ENCODE results near the gene NUP93. TPM values are rescaled to one million over a fixed set of nuclear protein-coding genes. Genes with fewer than 3 reads are reported as not detected.

Gene NUP93
- polyA plus RNA-seq, 1 donor from 2014 or later: 237 TPM

DNA sequence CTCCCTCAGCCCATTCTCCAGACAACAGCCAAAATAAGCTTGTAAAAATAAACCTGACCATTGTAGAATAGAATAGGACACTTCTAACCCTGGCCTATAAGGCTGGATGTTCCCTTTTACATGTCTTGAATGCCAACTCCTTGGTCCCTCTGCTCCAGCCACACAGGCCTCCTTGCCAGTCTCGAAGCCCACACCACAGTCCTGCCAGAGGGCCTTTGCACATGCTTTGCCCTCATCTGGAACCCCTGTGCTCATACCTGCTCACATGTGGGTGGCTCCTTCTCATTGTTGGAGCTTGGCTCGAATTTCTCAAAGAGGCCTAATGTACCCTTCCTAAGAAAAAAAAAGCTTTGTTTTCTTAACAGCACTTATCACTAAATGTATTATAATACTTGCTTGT lies 129.7 kb downstream of the NUP93 start:
- no peak overlapping the region for H2AFZ ChIP-seq (ENCODE audit: low read depth, low read length)
- TF ChIP-seq, protein P1, sequence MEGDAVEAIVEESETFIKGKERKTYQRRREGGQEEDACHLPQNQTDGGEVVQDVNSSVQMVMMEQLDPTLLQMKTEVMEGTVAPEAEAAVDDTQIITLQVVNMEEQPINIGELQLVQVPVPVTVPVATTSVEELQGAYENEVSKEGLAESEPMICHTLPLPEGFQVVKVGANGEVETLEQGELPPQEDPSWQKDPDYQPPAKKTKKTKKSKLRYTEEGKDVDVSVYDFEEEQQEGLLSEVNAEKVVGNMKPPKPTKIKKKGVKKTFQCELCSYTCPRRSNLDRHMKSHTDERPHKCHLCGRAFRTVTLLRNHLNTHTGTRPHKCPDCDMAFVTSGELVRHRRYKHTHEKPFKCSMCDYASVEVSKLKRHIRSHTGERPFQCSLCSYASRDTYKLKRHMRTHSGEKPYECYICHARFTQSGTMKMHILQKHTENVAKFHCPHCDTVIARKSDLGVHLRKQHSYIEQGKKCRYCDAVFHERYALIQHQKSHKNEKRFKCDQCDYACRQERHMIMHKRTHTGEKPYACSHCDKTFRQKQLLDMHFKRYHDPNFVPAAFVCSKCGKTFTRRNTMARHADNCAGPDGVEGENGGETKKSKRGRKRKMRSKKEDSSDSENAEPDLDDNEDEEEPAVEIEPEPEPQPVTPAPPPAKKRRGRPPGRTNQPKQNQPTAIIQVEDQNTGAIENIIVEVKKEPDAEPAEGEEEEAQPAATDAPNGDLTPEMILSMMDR (IDR thresholded peaks at IDR 0.05; ENCODE audit: poor library complexity, severe bottlenecking): no peak
- TF ChIP-seq RAD21 (conservative IDR thresholded peaks at IDR 0.05): no peak
- no peak for TF ChIP-seq REST (IDR thresholded peaks at IDR 0.05; ENCODE audit: borderline replicate concordance)
- TF ChIP-seq SMC3 (conservative IDR thresholded peaks at IDR 0.05; ENCODE audit: poor library complexity): no peak
- no peak for TF ChIP-seq EZH2 (IDR thresholded peaks at IDR 0.05; ENCODE audit: borderline replicate concordance, insufficient read depth, low read length, poor library complexity, severe bottlenecking)
- TF ChIP-seq TAF1 (IDR thresholded peaks at IDR 0.05; ENCODE audit: low read depth): no peak
- no peak for TF ChIP-seq POLR2AphosphoS5 (IDR thresholded peaks at IDR 0.05)
- no peak for TF ChIP-seq EP300 (conservative IDR thresholded peaks at IDR 0.05; ENCODE audit: poor library complexity, severe bottlenecking)
- TF ChIP-seq MXI1 (conservative IDR thresholded peaks at IDR 0.05; ENCODE audit: poor library complexity, severe bottlenecking): no peak
- no peaks in the 10 kb centered on the region for H4K20me1 ChIP-seq (ENCODE audit: insufficient read depth)
- no peaks in the 10 kb centered on the region for H3K36me3 ChIP-seq (ENCODE audit: insufficient read depth, low read length)
- H3K9me2 ChIP-seq (ENCODE audit: insufficient read depth, low read length): no peaks in the 10 kb centered on the region
- H3K4me2 ChIP-seq (ENCODE audit: low read length): no peak overlapping the region
- H3K9me3 ChIP-seq (ENCODE audit: low read length): no peaks in the 10 kb centered on the region
- no peaks in the 10 kb centered on the region for H3F3A ChIP-seq (ENCODE audit: insufficient read depth, low read length, poor library complexity, severe bottlenecking)
- no peaks in the 10 kb centered on the region for H3K79me2 ChIP-seq (replicated peaks; ENCODE audit: insufficient read depth, low read length)
- no peaks in the 10 kb centered on the region for H3K27me3 ChIP-seq (ENCODE audit: insufficient read depth, low read depth, low read length)
- no peak overlapping the region for H3K27ac ChIP-seq (ENCODE audit: low read length)
- H3K9ac ChIP-seq (ENCODE audit: low read length): no peak overlapping the region
- no peak overlapping the region for H3K4me3 ChIP-seq (ENCODE audit: low read length)

DNA sequence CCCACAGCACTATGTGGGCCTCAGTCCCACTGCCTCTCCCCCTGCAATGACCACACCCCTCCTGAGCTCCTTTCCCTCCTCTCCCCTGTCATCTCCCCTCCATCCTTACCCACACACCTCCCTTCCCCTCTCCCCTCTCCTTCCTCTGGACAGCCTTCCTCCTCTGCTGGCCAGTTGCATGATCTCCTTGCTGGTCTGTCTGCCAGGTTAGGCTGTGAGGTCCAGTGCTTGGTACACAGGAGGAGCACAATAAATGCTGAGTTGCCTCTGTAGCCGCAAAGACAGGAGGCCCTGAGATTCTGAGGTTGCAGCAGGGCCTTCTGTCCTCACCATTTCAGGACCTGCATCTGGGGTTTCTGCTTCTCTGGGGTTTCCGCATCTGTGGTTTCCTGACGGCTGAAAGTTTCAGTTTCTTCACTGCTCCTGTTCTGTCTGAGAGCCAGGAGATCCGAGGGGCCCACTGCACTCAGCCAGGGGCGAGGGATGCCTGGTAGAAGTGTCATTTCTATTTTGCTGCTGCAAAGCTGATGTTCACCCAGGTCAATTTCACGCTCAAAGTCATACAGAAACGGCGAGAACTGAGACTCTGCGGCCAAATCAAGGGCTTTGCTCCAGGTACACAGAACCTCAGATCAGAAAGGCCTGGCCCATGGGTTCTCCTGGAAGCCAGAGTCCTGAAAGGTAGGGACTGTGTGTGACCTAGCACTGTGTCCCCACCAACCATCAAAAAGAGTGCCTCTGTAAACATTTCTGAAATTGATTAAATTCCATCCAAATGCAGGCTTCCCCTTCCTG lies 130.5 kb downstream of the NUP93 start:
- no peak overlapping the region for H3K4me3 ChIP-seq (ENCODE audit: low read length)

More for the DNA sequence above, 130.5 kb downstream of the NUP93 start:
- H4K20me1 ChIP-seq (ENCODE audit: insufficient read depth): no peaks in the 10 kb centered on the region
- no peaks in the 10 kb centered on the region for H3K79me2 ChIP-seq (replicated peaks; ENCODE audit: insufficient read depth, low read length)
- TF ChIP-seq, protein P1 (IDR thresholded peaks at IDR 0.05; ENCODE audit: poor library complexity, severe bottlenecking): no peak
- no peak for TF ChIP-seq SMC3 (conservative IDR thresholded peaks at IDR 0.05; ENCODE audit: poor library complexity)
- no peak for TF ChIP-seq EZH2 (IDR thresholded peaks at IDR 0.05; ENCODE audit: borderline replicate concordance, insufficient read depth, low read length, poor library complexity, severe bottlenecking)
- TF ChIP-seq POLR2AphosphoS5 (IDR thresholded peaks at IDR 0.05): no peak
- TF ChIP-seq TAF1 (IDR thresholded peaks at IDR 0.05; ENCODE audit: low read depth): no peak
- TF ChIP-seq EP300 (conservative IDR thresholded peaks at IDR 0.05; ENCODE audit: poor library complexity, severe bottlenecking): no peak
- no peak for TF ChIP-seq REST (IDR thresholded peaks at IDR 0.05; ENCODE audit: borderline replicate concordance)
- no peak for TF ChIP-seq RAD21 (conservative IDR thresholded peaks at IDR 0.05)
- TF ChIP-seq MXI1 (conservative IDR thresholded peaks at IDR 0.05; ENCODE audit: poor library complexity, severe bottlenecking): no peak
- H3K27ac ChIP-seq (ENCODE audit: low read length): no peak overlapping the region
- H2AFZ ChIP-seq (ENCODE audit: low read depth, low read length): no peak overlapping the region
- H3K9ac ChIP-seq (ENCODE audit: low read length): no peak overlapping the region
- no peaks in the 10 kb centered on the region for H3K27me3 ChIP-seq (ENCODE audit: insufficient read depth, low read depth, low read length)
- no peaks in the 10 kb centered on the region for H3K9me2 ChIP-seq (ENCODE audit: insufficient read depth, low read length)
- no peaks in the 10 kb centered on the region for H3K36me3 ChIP-seq (ENCODE audit: insufficient read depth, low read length)
- no peaks in the 10 kb centered on the region for H3F3A ChIP-seq (ENCODE audit: insufficient read depth, low read length, poor library complexity, severe bottlenecking)
- no peak overlapping the region for H3K4me2 ChIP-seq (ENCODE audit: low read length)
- no peaks in the 10 kb centered on the region for H3K9me3 ChIP-seq (ENCODE audit: low read length)
